HL-60 (cell line): ENCODE measurements around the gene MECR.

Experiments
- DNase-seq, 2 experiments: peaks; one replicate each; pipeline ENCODE4 v3.0.0-alpha.2; 2010 to 2020; ENCODE audit warnings: low read depth in 1 of 2, low spot score in 1 of 2
- H3K27ac ChIP-seq: fragments of 250-450 bp; sonication (Bioruptor Pico); replicated peaks from 2 replicates; pipeline ENCODE4 v1.5.1; 2020; ENCODE audit warnings: mild to moderate bottlenecking, moderate library complexity
- H3K27me3 ChIP-seq: fragments of 250-450 bp; sonication (Bioruptor Pico); 2 replicates; pipeline ENCODE4 v1.5.1; 2021; ENCODE audit warnings: mild to moderate bottlenecking, moderate library complexity; ENCODE audit not compliant: insufficient read depth, poor library complexity, severe bottlenecking
- H3K4me3 ChIP-seq: replicated peaks from 2 replicates; pipeline ENCODE4 v1.5.1; 2011; ENCODE audit warnings: mild to moderate bottlenecking, control low read depth, low read length; ENCODE audit not compliant: insufficient read depth
- CTCF ChIP-seq: IDR thresholded peaks from one replicate; pipeline ENCODE4 v1.5.1; 2011; ENCODE audit warnings: low read length, control low read depth, inconsistent platforms; ENCODE audit not compliant: insufficient read depth
- GABPA ChIP-seq: IDR thresholded peaks from 2 replicates; pipeline ENCODE4 v1.6.1; 2012; ENCODE audit warnings: low read depth
- POLR2AphosphoS5 ChIP-seq: IDR thresholded peaks from 2 replicates; pipeline ENCODE4 v1.6.1; 2012; ENCODE audit warnings: low read depth
- REST ChIP-seq: IDR thresholded peaks from 2 replicates; pipeline ENCODE4 v1.6.1; 2012; ENCODE audit warnings: low read depth; ENCODE audit not compliant: insufficient replicate concordance
- SPI1 ChIP-seq: IDR thresholded peaks from 2 replicates; pipeline ENCODE4 v1.6.1; 2012; ENCODE audit warnings: low read depth, mild to moderate bottlenecking, borderline replicate concordance

The MECR gene

GRCh38 chr1:29278124-29278523, 47.4 kb upstream of the MECR start:
- no peaks in the 10 kb centered on the region for H3K27me3 ChIP-seq
- TF ChIP-seq SPI1 (no peak), REST (no peak), GABPA (no peak), CTCF (no peak), POLR2AphosphoS5 (no peak)
- H3K27ac ChIP-seq = no peak overlapping the region
- no peak overlapping the region for H3K4me3 ChIP-seq
- DNase-seq = no peak

GRCh38 chr1:29275435-29275834, 44.7 kb upstream of the MECR start:
- TF ChIP-seq GABPA (no peak), POLR2AphosphoS5 (no peak), REST (no peak), SPI1 (no peak), CTCF (no peak)

GRCh38 chr1:29272147-29272907, 41.6 kb upstream of the MECR start:
- TF ChIP-seq GABPA (no peak), REST (no peak), POLR2AphosphoS5 (no peak), SPI1 (no peak), CTCF (no peak)
- Histone ChIP-seq H3K27ac (no peak overlapping the region), H3K4me3 (no peak overlapping the region), H3K27me3 (no peaks in the 10 kb centered on the region)
- DNase-seq = no peak

More at GRCh38 chr1:29275435-29275834, 44.7 kb upstream of the MECR start:
- no peak for DNase-seq
- no peak overlapping the region for H3K4me3 ChIP-seq
- H3K27ac ChIP-seq = no peak overlapping the region
- no peaks in the 10 kb centered on the region for H3K27me3 ChIP-seq
